Panc1 (cell line): ENCODE data around the gene KCNAB1.

ENCODE experiments used
- CTCF ChIP-seq: fragments of 450-650 bp; IDR thresholded peaks from 2 replicates; pipeline ENCODE4 v1.5.1; 2017; ENCODE audit warnings: mild to moderate bottlenecking
- POLR2AphosphoS5 ChIP-seq: IDR thresholded peaks from 2 replicates; pipeline ENCODE4 v1.6.1; 2012; ENCODE audit warnings: mild to moderate bottlenecking, low read depth, low read length, moderate library complexity
- SIN3A ChIP-seq: IDR thresholded peaks from 2 replicates; pipeline ENCODE4 v1.6.1; 2012; ENCODE audit warnings: low read depth, mild to moderate bottlenecking, low read length, moderate library complexity, borderline replicate concordance; ENCODE audit not compliant: insufficient read depth
- TCF7L2 ChIP-seq: IDR thresholded peaks from 2 replicates; pipeline ENCODE4 v1.6.1; 2011; ENCODE audit warnings: mild to moderate bottlenecking, low read depth, low read length, inconsistent platforms
- TF ChIP-seq, protein P1 (sequence below), 2 experiments: IDR thresholded peaks; 2 replicates each; pipeline ENCODE4 v1.6.1; 2011 to 2012; ENCODE audit warnings: low read depth in 2 of 2, control low read depth in 1 of 2, low read length in 1 of 2, mild to moderate bottlenecking in 1 of 2, moderate library complexity in 1 of 2; ENCODE audit not compliant: insufficient read depth in 1 of 2

DNA sequence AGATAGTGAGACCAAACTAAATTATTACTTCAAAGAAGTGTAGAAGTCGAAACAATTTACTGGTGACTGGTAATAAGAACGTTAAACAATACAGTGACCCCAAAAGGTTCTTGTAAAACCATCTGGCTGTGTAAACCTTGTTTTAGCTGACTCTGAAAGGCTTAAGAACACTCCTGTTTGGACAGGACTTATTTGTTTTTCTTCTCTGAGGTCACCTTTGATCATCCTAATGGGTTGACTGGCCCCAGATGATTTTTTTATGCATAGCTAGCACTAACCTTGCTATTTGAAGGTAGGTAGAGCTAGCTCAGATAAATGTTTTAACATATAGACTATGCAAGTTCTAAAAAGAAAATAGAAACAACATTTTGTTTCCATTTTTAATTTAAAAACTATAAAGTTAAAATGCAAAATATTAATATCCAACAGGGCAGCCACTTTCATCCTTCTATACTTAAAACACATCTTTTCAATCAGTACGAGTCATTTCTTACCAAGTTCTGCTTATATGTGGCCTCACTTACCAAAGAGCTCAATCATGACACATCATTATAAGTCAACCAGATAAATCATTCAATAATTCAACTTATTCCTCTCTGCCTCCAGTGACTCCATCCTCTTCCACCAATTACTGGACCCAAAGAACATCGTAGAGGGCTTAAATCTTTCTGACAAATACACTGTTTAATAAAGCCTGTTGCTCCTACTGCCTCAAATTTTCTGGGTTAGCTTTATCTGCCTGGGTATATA lies 275.8 kb downstream of the KCNAB1 start:
- TF ChIP-seq CTCF (no peak), POLR2AphosphoS5 (no peak), SIN3A (no peak), TCF7L2 (no peak)
- TF ChIP-seq, protein P1, sequence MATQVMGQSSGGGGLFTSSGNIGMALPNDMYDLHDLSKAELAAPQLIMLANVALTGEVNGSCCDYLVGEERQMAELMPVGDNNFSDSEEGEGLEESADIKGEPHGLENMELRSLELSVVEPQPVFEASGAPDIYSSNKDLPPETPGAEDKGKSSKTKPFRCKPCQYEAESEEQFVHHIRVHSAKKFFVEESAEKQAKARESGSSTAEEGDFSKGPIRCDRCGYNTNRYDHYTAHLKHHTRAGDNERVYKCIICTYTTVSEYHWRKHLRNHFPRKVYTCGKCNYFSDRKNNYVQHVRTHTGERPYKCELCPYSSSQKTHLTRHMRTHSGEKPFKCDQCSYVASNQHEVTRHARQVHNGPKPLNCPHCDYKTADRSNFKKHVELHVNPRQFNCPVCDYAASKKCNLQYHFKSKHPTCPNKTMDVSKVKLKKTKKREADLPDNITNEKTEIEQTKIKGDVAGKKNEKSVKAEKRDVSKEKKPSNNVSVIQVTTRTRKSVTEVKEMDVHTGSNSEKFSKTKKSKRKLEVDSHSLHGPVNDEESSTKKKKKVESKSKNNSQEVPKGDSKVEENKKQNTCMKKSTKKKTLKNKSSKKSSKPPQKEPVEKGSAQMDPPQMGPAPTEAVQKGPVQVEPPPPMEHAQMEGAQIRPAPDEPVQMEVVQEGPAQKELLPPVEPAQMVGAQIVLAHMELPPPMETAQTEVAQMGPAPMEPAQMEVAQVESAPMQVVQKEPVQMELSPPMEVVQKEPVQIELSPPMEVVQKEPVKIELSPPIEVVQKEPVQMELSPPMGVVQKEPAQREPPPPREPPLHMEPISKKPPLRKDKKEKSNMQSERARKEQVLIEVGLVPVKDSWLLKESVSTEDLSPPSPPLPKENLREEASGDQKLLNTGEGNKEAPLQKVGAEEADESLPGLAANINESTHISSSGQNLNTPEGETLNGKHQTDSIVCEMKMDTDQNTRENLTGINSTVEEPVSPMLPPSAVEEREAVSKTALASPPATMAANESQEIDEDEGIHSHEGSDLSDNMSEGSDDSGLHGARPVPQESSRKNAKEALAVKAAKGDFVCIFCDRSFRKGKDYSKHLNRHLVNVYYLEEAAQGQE (IDR thresholded peaks at IDR 0.05; ENCODE audit: insufficient read depth in 1 of 2, low read depth in 2 of 2, low read length in 1 of 2), result no peak
